GDM1 (cell line): ENCODE measurements around the gene KCNN4.
A peak's percentile ranks its signal among the peaks of the same experiment; 100 is the strongest.

ENCODE experiments used
- DNase-seq: peaks from one replicate; lab custom pipeline; 2025; lab: John Stamatoyannopoulos, UW

The KCNN4 gene

GRCh38 chr19:43748205-43748594 is 32.6 kb downstream of the KCNN4 start:
- no peak for DNase-seq

GRCh38 chr19:43747557-43748204 is 33.1 kb downstream of the KCNN4 start:
- no peak for DNase-seq

GRCh38 chr19:43743059-43743458 is 37.7 kb downstream of the KCNN4 start:
- no peak for DNase-seq

- no peak for DNase-seq
These were observed 39.5 kb downstream of the KCNN4 start for GRCh38 chr19:43741075-43741825.

- DNase-seq = no peak
These were observed 41.1 kb downstream of the KCNN4 start for GRCh38 chr19:43739439-43740235.

GRCh38 chr19:43738780-43739211 is 42.0 kb downstream of the KCNN4 start:
- no peak for DNase-seq

- no peak for DNase-seq
These were observed 44.8 kb downstream of the KCNN4 start for GRCh38 chr19:43735957-43736356.

- DNase-seq = no peak
These were observed 45.8 kb downstream of the KCNN4 start for GRCh38 chr19:43735013-43735412.

GRCh38 chr19:43731846-43732245 is 48.9 kb downstream of the KCNN4 start:
- DNase-seq = no peak

GRCh38 chr19:43731346-43731745 is 49.4 kb downstream of the KCNN4 start:
- DNase-seq = no peak

- no peak for DNase-seq
These were observed 50.9 kb downstream of the KCNN4 start for GRCh38 chr19:43729919-43730318.

- DNase-seq = no peak
These were observed 53.2 kb downstream of the KCNN4 start for GRCh38 chr19:43727593-43727853.

GRCh38 chr19:43726736-43727592 is 53.8 kb downstream of the KCNN4 start:
- peak; percentile 9 for DNase-seq

- DNase-seq = peak; percentile 60
These were observed 55.3 kb downstream of the KCNN4 start for GRCh38 chr19:43725468-43725867.

- no peak for DNase-seq
These were observed 55.9 kb downstream of the KCNN4 start for GRCh38 chr19:43724896-43725295.

- DNase-seq = no peak
These were observed 57.2 kb downstream of the KCNN4 start for GRCh38 chr19:43723588-43723987.

- DNase-seq = no peak
These were observed 59.2 kb downstream of the KCNN4 start for GRCh38 chr19:43721469-43722048.

GRCh38 chr19:43720936-43721335 is 59.8 kb downstream of the KCNN4 start:
- DNase-seq = no peak

- no peak for DNase-seq
These were observed 60.9 kb downstream of the KCNN4 start for GRCh38 chr19:43719918-43720317.

GRCh38 chr19:43719378-43719868 is 61.4 kb downstream of the KCNN4 start:
- no peak for DNase-seq

- no peak for DNase-seq
These were observed 62.0 kb downstream of the KCNN4 start for GRCh38 chr19:43718627-43719377.
